Loucy (cell line): ENCODE results near the gene PRSS1.
"Not testable (repeated sequence)": the region's sequence is repeated elsewhere in the genome, so short reads cannot be mapped to it uniquely, and the experiment has no call there.

ENCODE experiments used
- H2AFZ ChIP-seq: fragments of 200-600 bp; sonication (generic); 2 replicates; pipeline ENCODE4 v1.6.0; 2016; ENCODE audit warnings: antibody characterized with exemption, mild to moderate bottlenecking, low read length, moderate library complexity
- H3F3A ChIP-seq: fragments of 200-600 bp; 2 replicates; pipeline ENCODE4 v1.6.0; 2016; ENCODE audit warnings: antibody characterized with exemption, low read depth, mild to moderate bottlenecking
- H3K27me3 ChIP-seq: fragments of 200-600 bp; sonication (generic); 2 replicates; pipeline ENCODE4 v1.6.1; 2014; ENCODE audit warnings: low read length, mild to moderate bottlenecking; ENCODE audit not compliant: insufficient read depth, poor library complexity, severe bottlenecking
- H3K36me3 ChIP-seq: fragments of 200-600 bp; sonication (generic); 2 replicates; pipeline ENCODE4 v1.6.1; 2016; ENCODE audit warnings: low read length; ENCODE audit not compliant: insufficient read depth
- H3K4me1 ChIP-seq: fragments of 200-600 bp; sonication (generic); 2 replicates; pipeline ENCODE4 v1.5.1; 2014; ENCODE audit warnings: low read length, mild to moderate bottlenecking; ENCODE audit not compliant: insufficient read depth, poor library complexity, severe bottlenecking
- H3K4me2 ChIP-seq: fragments of 200-600 bp; sonication (generic); 2 replicates; pipeline ENCODE4 v1.6.0; 2014; ENCODE audit warnings: antibody characterized with exemption, low read length, low read depth, mild to moderate bottlenecking; ENCODE audit not compliant: poor library complexity, severe bottlenecking
- H3K4me3 ChIP-seq: fragments of 200-600 bp; sonication (generic); 2 replicates; pipeline ENCODE4 v1.5.1; 2014; ENCODE audit warnings: low read length, mild to moderate bottlenecking, mixed read lengths; ENCODE audit not compliant: poor library complexity, severe bottlenecking
- H3K79me2 ChIP-seq: fragments of 200-600 bp; sonication (generic); 2 replicates; pipeline ENCODE4 v1.6.1; 2014; ENCODE audit warnings: low read length; ENCODE audit not compliant: insufficient read depth
- H3K9ac ChIP-seq: fragments of 200-600 bp; sonication (generic); 2 replicates; pipeline ENCODE4 v1.6.0; 2014; ENCODE audit warnings: mild to moderate bottlenecking, low read depth, low read length, moderate library complexity; ENCODE audit not compliant: poor library complexity, severe bottlenecking
- H3K9me2 ChIP-seq: fragments of 200-600 bp; sonication (generic); replicated peaks from 2 replicates; pipeline ENCODE4 v1.6.1; 2016; ENCODE audit warnings: low read depth, low read length, mixed read lengths
- H3K9me3 ChIP-seq: fragments of 200-600 bp; sonication (generic); 2 replicates; pipeline ENCODE4 v1.6.1; 2014; ENCODE audit warnings: mild to moderate bottlenecking, antibody characterized with exemption, low read length, low read depth; ENCODE audit not compliant: insufficient read depth
- H4K20me1 ChIP-seq: fragments of 200-600 bp; sonication (generic); 2 replicates; pipeline ENCODE4 v1.6.0; 2014; ENCODE audit warnings: antibody characterized with exemption, low read length, mild to moderate bottlenecking; ENCODE audit not compliant: insufficient read depth, poor library complexity, severe bottlenecking
- EZH2phosphoT487 ChIP-seq: fragments of 200-600 bp; IDR thresholded peaks from 2 replicates; pipeline ENCODE4 v1.6.1; 2018; ENCODE audit warnings: antibody characterized with exemption, mild to moderate bottlenecking, moderate library complexity, borderline replicate concordance
- TF ChIP-seq, protein P1 (sequence below): fragments of 200-600 bp; sonication (generic); conservative IDR thresholded peaks from 2 replicates; pipeline ENCODE4 v1.5.1; 2014; ENCODE audit warnings: mild to moderate bottlenecking, antibody characterized with exemption, low read length

PRSS1 gene

DNA sequence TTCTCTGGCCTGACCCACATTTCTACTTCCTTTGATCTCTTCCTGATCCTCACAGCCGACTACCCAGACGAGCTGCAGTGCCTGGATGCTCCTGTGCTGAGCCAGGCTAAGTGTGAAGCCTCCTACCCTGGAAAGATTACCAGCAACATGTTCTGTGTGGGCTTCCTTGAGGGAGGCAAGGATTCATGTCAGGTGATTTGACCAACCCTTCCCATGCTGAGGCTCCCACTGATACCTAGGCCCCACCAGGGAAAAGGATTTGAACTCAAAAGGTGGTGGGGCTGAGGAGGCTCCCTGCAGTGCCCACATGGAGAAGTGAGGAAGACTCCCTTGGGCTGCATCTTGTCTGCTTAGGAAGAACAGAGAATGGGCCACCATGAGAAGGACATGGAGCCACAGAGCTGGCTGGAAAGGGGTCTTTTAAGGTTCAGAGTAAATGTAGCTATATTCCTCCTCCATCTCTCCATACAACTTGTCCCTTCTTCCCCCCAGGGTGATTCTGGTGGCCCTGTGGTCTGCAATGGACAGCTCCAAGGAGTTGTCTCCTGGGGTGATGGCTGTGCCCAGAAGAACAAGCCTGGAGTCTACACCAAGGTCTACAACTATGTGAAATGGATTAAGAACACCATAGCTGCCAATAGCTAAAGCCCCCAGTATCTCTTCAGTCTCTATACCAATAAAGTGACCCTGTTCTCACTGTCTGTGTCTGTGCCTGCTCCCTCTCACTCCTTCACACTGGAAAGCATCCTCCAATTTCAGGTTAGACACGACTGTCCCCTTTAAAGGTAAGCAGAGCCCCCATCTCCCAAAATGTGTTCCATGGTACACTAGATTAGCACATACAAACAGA lies 3.3 kb downstream of the PRSS1 start:
- Histone ChIP-seq H3K4me3 (no peak overlapping the region), H4K20me1 (no peaks in the 10 kb centered on the region), H2AFZ (no peak overlapping the region), H3K9me2 (no peaks in the 10 kb centered on the region), H3K27me3 (no peaks in the 10 kb centered on the region), H3K4me1 (no peaks in the 10 kb centered on the region), H3F3A (no peaks in the 10 kb centered on the region), H3K9me3 (no peaks in the 10 kb centered on the region), H3K4me2 (no peak overlapping the region), H3K36me3 (no peaks in the 10 kb centered on the region), H3K79me2 (no peaks in the 10 kb centered on the region), H3K9ac (no peak overlapping the region)
- no peak for TF ChIP-seq EZH2phosphoT487
- TF ChIP-seq, protein P1, sequence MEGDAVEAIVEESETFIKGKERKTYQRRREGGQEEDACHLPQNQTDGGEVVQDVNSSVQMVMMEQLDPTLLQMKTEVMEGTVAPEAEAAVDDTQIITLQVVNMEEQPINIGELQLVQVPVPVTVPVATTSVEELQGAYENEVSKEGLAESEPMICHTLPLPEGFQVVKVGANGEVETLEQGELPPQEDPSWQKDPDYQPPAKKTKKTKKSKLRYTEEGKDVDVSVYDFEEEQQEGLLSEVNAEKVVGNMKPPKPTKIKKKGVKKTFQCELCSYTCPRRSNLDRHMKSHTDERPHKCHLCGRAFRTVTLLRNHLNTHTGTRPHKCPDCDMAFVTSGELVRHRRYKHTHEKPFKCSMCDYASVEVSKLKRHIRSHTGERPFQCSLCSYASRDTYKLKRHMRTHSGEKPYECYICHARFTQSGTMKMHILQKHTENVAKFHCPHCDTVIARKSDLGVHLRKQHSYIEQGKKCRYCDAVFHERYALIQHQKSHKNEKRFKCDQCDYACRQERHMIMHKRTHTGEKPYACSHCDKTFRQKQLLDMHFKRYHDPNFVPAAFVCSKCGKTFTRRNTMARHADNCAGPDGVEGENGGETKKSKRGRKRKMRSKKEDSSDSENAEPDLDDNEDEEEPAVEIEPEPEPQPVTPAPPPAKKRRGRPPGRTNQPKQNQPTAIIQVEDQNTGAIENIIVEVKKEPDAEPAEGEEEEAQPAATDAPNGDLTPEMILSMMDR = no peak

GRCh38 chr7:142753366-142753765 lies 4.1 kb downstream of the PRSS1 start:
- Histone ChIP-seq H4K20me1 (no peaks in the 10 kb centered on the region), H3K79me2 (no peaks in the 10 kb centered on the region), H3F3A (no peaks in the 10 kb centered on the region), H2AFZ (no peak overlapping the region), H3K4me3 (no peak overlapping the region), H3K4me2 (no peak overlapping the region), H3K9me2 (no peaks in the 10 kb centered on the region), H3K9me3 (no peaks in the 10 kb centered on the region), H3K36me3 (no peaks in the 10 kb centered on the region), H3K4me1 (no peaks in the 10 kb centered on the region), H3K9ac (no peak overlapping the region), H3K27me3 (no peaks in the 10 kb centered on the region)
- TF ChIP-seq, protein P1 = no peak
- no peak for TF ChIP-seq EZH2phosphoT487

GRCh38 chr7:142753925-142754491 lies 4.7 kb downstream of the PRSS1 start:
- H3K9ac ChIP-seq, H3K27me3 ChIP-seq, H3K9me2 ChIP-seq, H3K9me3 ChIP-seq, H3K79me2 ChIP-seq, H3K4me3 ChIP-seq, H3K4me1 ChIP-seq, H2AFZ ChIP-seq, H3F3A ChIP-seq, H4K20me1 ChIP-seq, H3K4me2 ChIP-seq, H3K36me3 ChIP-seq: not testable (repeated sequence)
